ENCODE results near the gene FGFBP2.

The FGFBP2 gene

GRCh38 chr4:15912236-15912635 lies 50.7 kb downstream of the FGFBP2 start:
- H3K27me3 ChIP-seq (ENCODE audit: insufficient read depth, low read length, poor library complexity, severe bottlenecking): no peaks in the 10 kb centered on the region
- no peaks in the 10 kb centered on the region for H3K9me2 ChIP-seq (replicated peaks; ENCODE audit: low read depth, low read length)
- H3K79me2 ChIP-seq (ENCODE audit: insufficient read depth, low read length): no peaks in the 10 kb centered on the region
- no peak overlapping the region for H3K9ac ChIP-seq (ENCODE audit: low read depth, low read length, poor library complexity, severe bottlenecking)
- H3K36me3 ChIP-seq (ENCODE audit: insufficient read depth, low read length): no peaks in the 10 kb centered on the region
- H4K20me1 ChIP-seq (ENCODE audit: insufficient read depth, low read length, poor library complexity, severe bottlenecking): no peaks in the 10 kb centered on the region
- no peak overlapping the region for H3K4me2 ChIP-seq (ENCODE audit: low read depth, low read length, poor library complexity, severe bottlenecking)
- no peak overlapping the region for H2AFZ ChIP-seq (ENCODE audit: low read length)
- H3F3A ChIP-seq (ENCODE audit: low read depth): no peaks in the 10 kb centered on the region
- H3K4me3 ChIP-seq (ENCODE audit: low read length, poor library complexity, severe bottlenecking): no peak overlapping the region
- TF ChIP-seq EZH2phosphoT487 (IDR thresholded peaks at IDR 0.05; ENCODE audit: borderline replicate concordance) (no peak), CTCF (conservative IDR thresholded peaks at IDR 0.05; ENCODE audit: low read length) (no peak)
- H3K4me1 ChIP-seq (ENCODE audit: insufficient read depth, low read length, poor library complexity, severe bottlenecking): no peaks in the 10 kb centered on the region
- no peaks in the 10 kb centered on the region for H3K9me3 ChIP-seq (ENCODE audit: insufficient read depth, low read depth, low read length)

Data from Loucy (cell line).